CD14-positive monocyte (primary cell): Measurements from ENCODE around the gene ABCA2. TPM values are rescaled to one million over a fixed set of nuclear protein-coding genes. Genes with fewer than 3 reads are reported as not detected.

Source experiments
- DNase-seq, 3 donors: peaks; one replicate each; pipeline ENCODE4 v3.0.0-alpha.2; 2011 to 2022
- H2AFZ ChIP-seq: 2 replicates; pipeline ENCODE4 v1.6.0; 2012; ENCODE audit warnings: mild to moderate bottlenecking, low read depth, low read length, inconsistent platforms; ENCODE audit not compliant: insufficient read depth, poor library complexity, severe bottlenecking
- H3K27ac ChIP-seq, 2 donors: 1 replicate in 1 of 2; 2 replicates in 1 of 2; pipeline ENCODE4 v1.5.1; 2012 to 2013; ENCODE audit warnings: low read length in 2 of 2, control low read depth in 1 of 2, inconsistent platforms in 1 of 2, low read depth in 1 of 2, mild to moderate bottlenecking in 1 of 2
- H3K27me3 ChIP-seq, 2 donors: one replicate each; pipeline versions ENCODE4 v1.6.0 to v1.6.1; 2011 to 2013; ENCODE audit warnings: low read length in 2 of 2; ENCODE audit not compliant: control insufficient read depth in 2 of 2, insufficient read depth in 2 of 2
- H3K36me3 ChIP-seq, 2 donors: replicated peaks in 1 of 2; 1 replicate in 1 of 2; 2 replicates in 1 of 2; pipeline versions ENCODE4 v1.5.1 to v1.6.1; 2012 to 2013; ENCODE audit warnings: low read length in 2 of 2, control low read depth in 1 of 2, inconsistent platforms in 1 of 2, mild to moderate bottlenecking in 1 of 2; ENCODE audit not compliant: insufficient read depth in 2 of 2, control insufficient read depth in 1 of 2
- H3K4me1 ChIP-seq, 2 donors: 1 replicate in 1 of 2; 2 replicates in 1 of 2; pipeline versions ENCODE4 v1.5.1 to v1.6.1; 2012 to 2013; ENCODE audit warnings: low read length in 2 of 2, control low read depth in 1 of 2, inconsistent platforms in 1 of 2, mild to moderate bottlenecking in 1 of 2, moderate library complexity in 1 of 2; ENCODE audit not compliant: insufficient read depth in 2 of 2, control insufficient read depth in 1 of 2
- H3K4me2 ChIP-seq: replicated peaks from 2 replicates; pipeline ENCODE3; 2012; ENCODE audit warnings: low read length, moderate library complexity, mild to moderate bottlenecking; ENCODE audit not compliant: poor library complexity, severe bottlenecking; ENCODE audit errors: extremely low read depth
- H3K4me3 ChIP-seq, 3 experiments: fragments of 200-600 bp in 1 of 3; sonication (generic) in 1 of 3; replicated peaks in 1 of 3; 1 replicate in 2 of 3; 2 replicates in 1 of 3; pipeline ENCODE4 v1.5.1; 2011 to 2013; ENCODE audit warnings: low read length in 3 of 3, mild to moderate bottlenecking in 3 of 3, control low read depth in 2 of 3, low read depth in 2 of 3, inconsistent platforms in 1 of 3, moderate library complexity in 1 of 3
- H3K79me2 ChIP-seq: 2 replicates; pipeline ENCODE4 v1.6.0; 2012; ENCODE audit warnings: mild to moderate bottlenecking, control low read depth, inconsistent platforms, low read length, moderate library complexity; ENCODE audit not compliant: insufficient read depth
- H3K9ac ChIP-seq: 2 replicates; pipeline ENCODE4 v1.6.0; 2017; ENCODE audit warnings: low read length, mild to moderate bottlenecking; ENCODE audit not compliant: insufficient read depth, poor library complexity, severe bottlenecking
- H3K9me3 ChIP-seq, 2 donors: replicated peaks in 1 of 2; 1 replicate in 1 of 2; 2 replicates in 1 of 2; pipeline versions ENCODE4 v1.5.1 to v1.6.1; 2012 to 2013; ENCODE audit warnings: low read length in 2 of 2, control low read depth in 1 of 2; ENCODE audit not compliant: control insufficient read depth in 1 of 2, insufficient read depth in 1 of 2
- H4K20me1 ChIP-seq: 2 replicates; pipeline ENCODE4 v1.6.0; 2012; ENCODE audit warnings: mild to moderate bottlenecking, low read length, control low read depth, moderate library complexity; ENCODE audit not compliant: insufficient read depth
- H3K27ac Mint-ChIP-seq, 7 donors: one replicate each; pipeline ENCODE4 v1.8.0; 2020; ENCODE audit warnings: mild to moderate bottlenecking in 7 of 7, mixed read lengths in 7 of 7, moderate library complexity in 6 of 7, inconsistent platforms in 2 of 7
- H3K27me3 Mint-ChIP-seq, 3 donors: one replicate each; pipeline ENCODE4 v1.8.0; 2021 to 2022; ENCODE audit warnings: low read depth in 3 of 3, mild to moderate bottlenecking in 3 of 3, mixed read lengths in 3 of 3, moderate library complexity in 3 of 3, inconsistent platforms in 1 of 3
- H3K36me3 Mint-ChIP-seq, 2 donors: one replicate each; pipeline ENCODE4 v1.8.0; 2020; ENCODE audit warnings: mixed read lengths in 2 of 2, inconsistent platforms in 1 of 2, mild to moderate bottlenecking in 1 of 2
- H3K4me1 Mint-ChIP-seq: one replicate; pipeline ENCODE4 v1.8.0; 2020; ENCODE audit warnings: mild to moderate bottlenecking, mixed read lengths
- H3K4me3 Mint-ChIP-seq, 2 donors: one replicate each; pipeline ENCODE4 v1.8.0; 2020; ENCODE audit warnings: mild to moderate bottlenecking in 2 of 2, mixed read lengths in 2 of 2, moderate library complexity in 1 of 2
- H3K9me3 Mint-ChIP-seq, 7 donors: one replicate each; pipeline ENCODE4 v1.8.0; 2020 to 2022; ENCODE audit warnings: mixed read lengths in 7 of 7, mild to moderate bottlenecking in 6 of 7, moderate library complexity in 6 of 7, inconsistent platforms in 2 of 7
- WGBS: methylation state at CpG from one replicate; pipeline ENCODE4 v1.1.5; 2013; ENCODE audit warnings: missing lambda C conversion rate; ENCODE audit not compliant: insufficient coverage; 5-methylcytosine and 5-hydroxymethylcytosine counted together
- intact Hi-C, 2 donors: fragments of 100-400 bp; cut with micrococcal nuclease; formaldehyde crosslinking; loops; one replicate each; pipeline versions ENCODE4 v1.15.0 to v1.15.1; 2023
- polyA plus RNA-seq, 3 donors: library from polyadenylated mRNA; depleted of rRNA in 1 of 3; unstranded in 2 of 3; stranded (reverse) in 1 of 3; fragments of 300-500 nt in 2 of 3; fragments of >200 nt in 1 of 3; fragmentation: Illumina TruSeq in 2 of 3; gene quantifications; 1 replicate in 2 of 3; 2 replicates in 1 of 3; pipeline ENCODE4 v1.2.3, GENCODE V29; 2012 to 2021
- TF ChIP-seq, protein P1 (sequence below): fragments of 200-600 bp; IDR thresholded peaks from one replicate; pipeline ENCODE4 v1.8.0; 2022; ENCODE audit warnings: antibody characterized with exemption, mild to moderate bottlenecking

The ABCA2 gene
- polyA plus RNA-seq, 3 donors, result 0.18 to 30.7 (median 0.40) TPM

DNA sequence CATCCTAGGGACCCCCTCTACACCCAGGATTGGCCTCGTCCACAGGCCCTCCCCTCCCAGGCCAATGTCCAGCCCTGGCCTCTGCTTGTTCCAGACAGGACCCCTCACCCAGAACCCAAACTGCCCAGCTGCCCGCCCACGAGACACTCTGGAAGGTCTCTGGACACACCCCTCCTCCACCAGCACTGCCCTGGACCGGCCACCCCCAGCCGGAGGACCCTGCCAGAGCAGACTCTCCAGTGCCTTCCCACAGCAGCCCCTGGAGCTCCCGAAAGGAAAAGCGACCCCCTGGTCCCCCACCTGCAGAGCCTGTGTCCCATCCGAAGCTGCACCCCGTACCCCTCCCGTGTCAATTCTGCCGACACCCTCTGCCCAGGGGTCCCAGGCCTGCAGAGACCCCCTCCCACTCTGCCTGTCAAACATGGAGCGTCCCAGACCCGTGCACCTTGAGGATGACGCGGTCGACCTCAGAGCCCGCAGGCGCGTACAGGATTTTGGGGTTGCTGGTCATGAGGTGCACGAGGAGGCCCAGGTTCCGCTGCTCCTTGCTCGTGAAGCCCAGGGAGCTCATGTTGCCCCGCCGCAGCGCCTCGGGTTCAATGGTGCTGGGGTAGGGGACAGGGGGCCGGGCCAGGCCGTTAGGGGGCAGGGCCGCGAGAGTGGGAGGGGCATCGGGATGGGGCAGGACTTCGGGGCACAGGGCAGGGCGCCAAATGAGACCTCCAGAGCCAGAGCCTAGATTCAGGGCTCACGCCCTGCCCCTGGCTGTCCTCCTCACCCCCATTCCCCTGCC, 8.0 kb downstream of the ABCA2 start:
- Mint-ChIP-seq H3K36me3 (peaks cover 5 to 16% of the 10 kb centered on the region in 2 donors), H3K27ac (no peak overlapping the region), H3K4me3 (no peak overlapping the region), H3K9me3 (peaks cover 0 to 5% (median 3%) of the 10 kb centered on the region in 7 donors), H3K4me1 (peaks cover 2% of the 10 kb centered on the region), H3K27me3 (peaks cover 0 to 4% (median 0%) of the 10 kb centered on the region in 3 donors)
- Histone ChIP-seq H3K9me3 (no peaks in the 10 kb centered on the region), H4K20me1 (no peaks in the 10 kb centered on the region), H3K4me1 (peaks cover 4 to 6% of the 10 kb centered on the region in 2 donors), H3K79me2 (no peaks in the 10 kb centered on the region), H3K4me2 (no peak overlapping the region), H3K27ac (no peak overlapping the region), H3K9ac (no peak overlapping the region), H3K4me3 (no peak overlapping the region), H2AFZ (no peak overlapping the region), H3K36me3 (peaks cover 0 to 3% of the 10 kb centered on the region in 2 donors), H3K27me3 (no peaks in the 10 kb centered on the region)
- WGBS, result 95% methylated on average over 31 of the region's 34 CpGs
- DNase-seq, result no peak
- TF ChIP-seq, protein P1, sequence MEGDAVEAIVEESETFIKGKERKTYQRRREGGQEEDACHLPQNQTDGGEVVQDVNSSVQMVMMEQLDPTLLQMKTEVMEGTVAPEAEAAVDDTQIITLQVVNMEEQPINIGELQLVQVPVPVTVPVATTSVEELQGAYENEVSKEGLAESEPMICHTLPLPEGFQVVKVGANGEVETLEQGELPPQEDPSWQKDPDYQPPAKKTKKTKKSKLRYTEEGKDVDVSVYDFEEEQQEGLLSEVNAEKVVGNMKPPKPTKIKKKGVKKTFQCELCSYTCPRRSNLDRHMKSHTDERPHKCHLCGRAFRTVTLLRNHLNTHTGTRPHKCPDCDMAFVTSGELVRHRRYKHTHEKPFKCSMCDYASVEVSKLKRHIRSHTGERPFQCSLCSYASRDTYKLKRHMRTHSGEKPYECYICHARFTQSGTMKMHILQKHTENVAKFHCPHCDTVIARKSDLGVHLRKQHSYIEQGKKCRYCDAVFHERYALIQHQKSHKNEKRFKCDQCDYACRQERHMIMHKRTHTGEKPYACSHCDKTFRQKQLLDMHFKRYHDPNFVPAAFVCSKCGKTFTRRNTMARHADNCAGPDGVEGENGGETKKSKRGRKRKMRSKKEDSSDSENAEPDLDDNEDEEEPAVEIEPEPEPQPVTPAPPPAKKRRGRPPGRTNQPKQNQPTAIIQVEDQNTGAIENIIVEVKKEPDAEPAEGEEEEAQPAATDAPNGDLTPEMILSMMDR, result no peak
- intact Hi-C loops, result no loop called here

DNA sequence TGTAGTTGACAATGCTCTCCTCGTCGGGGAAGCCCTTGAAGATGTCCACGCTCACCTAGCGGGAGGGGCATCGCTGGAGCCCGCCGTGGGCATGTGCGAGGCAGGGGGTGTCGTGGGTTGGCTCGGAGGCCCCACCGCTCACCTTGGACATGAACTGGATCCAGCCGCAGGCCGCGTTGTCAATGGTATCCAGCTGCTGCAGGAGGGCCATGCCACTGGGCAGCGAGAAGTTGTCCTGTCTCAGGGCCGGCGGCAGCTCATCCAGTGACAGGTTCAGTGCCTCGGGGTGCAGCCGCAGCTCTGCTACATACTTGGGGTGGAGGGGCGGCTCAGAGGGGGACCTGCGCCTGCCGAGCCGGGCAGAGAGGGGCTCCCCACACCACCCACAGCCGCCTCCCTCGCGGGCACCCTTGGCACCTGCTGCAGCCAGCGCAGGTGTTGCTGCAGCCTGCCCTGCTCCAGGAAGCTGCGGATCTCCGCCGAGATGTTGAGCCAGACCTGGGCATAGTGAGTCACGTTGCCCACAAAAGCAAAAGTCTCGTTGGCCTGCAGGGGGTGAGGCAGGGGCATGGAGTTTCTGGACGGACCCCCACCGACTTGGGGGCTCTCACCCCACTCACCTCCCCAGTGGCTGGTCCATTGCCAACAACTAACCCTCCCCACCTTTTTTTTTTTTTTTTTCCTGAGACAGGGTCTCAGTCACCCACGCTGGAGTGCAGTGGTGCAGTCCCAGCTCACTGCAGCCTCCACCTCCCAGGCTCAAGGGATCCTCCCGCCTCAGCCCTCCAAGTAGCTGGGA, 9.1 kb downstream of the ABCA2 start:
- no peak for DNase-seq
- Histone ChIP-seq H3K36me3 (peaks cover 0 to 3% of the 10 kb centered on the region in 2 donors), H3K27ac (no peak overlapping the region), H3K4me1 (peaks cover 4 to 6% of the 10 kb centered on the region in 2 donors), H3K27me3 (no peaks in the 10 kb centered on the region), H3K4me3 (no peak overlapping the region), H3K9ac (no peak overlapping the region), H3K9me3 (no peaks in the 10 kb centered on the region), H3K4me2 (no peak overlapping the region), H4K20me1 (no peaks in the 10 kb centered on the region), H3K79me2 (no peaks in the 10 kb centered on the region), H2AFZ (no peak overlapping the region)
- peaks cover 5 to 23% of the 10 kb centered on the region in 2 donors for H3K36me3 Mint-ChIP-seq
- H3K9me3 Mint-ChIP-seq, result peaks cover 0 to 8% (median 3%) of the 10 kb centered on the region in 7 donors
- peaks cover 2% of the 10 kb centered on the region for H3K4me1 Mint-ChIP-seq
- no peak overlapping the region for H3K27ac Mint-ChIP-seq
- no peak overlapping the region for H3K4me3 Mint-ChIP-seq
- intact Hi-C loops, result no loop called here
- TF ChIP-seq, protein P1, result no peak
- peaks cover 0 to 3% (median 0%) of the 10 kb centered on the region in 3 donors for H3K27me3 Mint-ChIP-seq
- WGBS, result 94% methylated on average over 23 of the region's 36 CpGs
